Stimulated activated effector memory CD8-positive, alpha-beta T cell treated with anti-CD3 and anti-CD28 coated beads, Interleukin-12 subunit alpha, Interleukin-12 subunit beta, amount 100 ng/mL, for 72 hours (primary cell): ENCODE results near the gene HEATR5B.

Experiments
- ATAC-seq: fragments of 150-1000 bp; cut with Tn5 transposase; 2 replicates; pipeline ENCODE4 v1.10.0; 2021
- DNase-seq, 2 donors: peaks; one replicate each; pipeline ENCODE4 v3.0.0; 2021 to 2022; ENCODE audit warnings: low spot score in 2 of 2
- H3K27ac Mint-ChIP-seq: one replicate; pipeline ENCODE4 v1.8.0; 2022; ENCODE audit warnings: mild to moderate bottlenecking, mixed read lengths
- H3K36me3 Mint-ChIP-seq: one replicate; pipeline ENCODE4 v1.8.0; 2022; ENCODE audit warnings: mild to moderate bottlenecking, mixed read lengths
- H3K4me1 Mint-ChIP-seq: one replicate; pipeline ENCODE4 v1.8.0; 2022; ENCODE audit warnings: mixed read lengths
- H3K4me3 Mint-ChIP-seq: one replicate; pipeline ENCODE4 v1.8.0; 2022; ENCODE audit warnings: mild to moderate bottlenecking, mixed read lengths
- H3K9me3 Mint-ChIP-seq: one replicate; pipeline ENCODE4 v1.8.0; 2022; ENCODE audit warnings: mixed read lengths

The HEATR5B gene

DNA sequence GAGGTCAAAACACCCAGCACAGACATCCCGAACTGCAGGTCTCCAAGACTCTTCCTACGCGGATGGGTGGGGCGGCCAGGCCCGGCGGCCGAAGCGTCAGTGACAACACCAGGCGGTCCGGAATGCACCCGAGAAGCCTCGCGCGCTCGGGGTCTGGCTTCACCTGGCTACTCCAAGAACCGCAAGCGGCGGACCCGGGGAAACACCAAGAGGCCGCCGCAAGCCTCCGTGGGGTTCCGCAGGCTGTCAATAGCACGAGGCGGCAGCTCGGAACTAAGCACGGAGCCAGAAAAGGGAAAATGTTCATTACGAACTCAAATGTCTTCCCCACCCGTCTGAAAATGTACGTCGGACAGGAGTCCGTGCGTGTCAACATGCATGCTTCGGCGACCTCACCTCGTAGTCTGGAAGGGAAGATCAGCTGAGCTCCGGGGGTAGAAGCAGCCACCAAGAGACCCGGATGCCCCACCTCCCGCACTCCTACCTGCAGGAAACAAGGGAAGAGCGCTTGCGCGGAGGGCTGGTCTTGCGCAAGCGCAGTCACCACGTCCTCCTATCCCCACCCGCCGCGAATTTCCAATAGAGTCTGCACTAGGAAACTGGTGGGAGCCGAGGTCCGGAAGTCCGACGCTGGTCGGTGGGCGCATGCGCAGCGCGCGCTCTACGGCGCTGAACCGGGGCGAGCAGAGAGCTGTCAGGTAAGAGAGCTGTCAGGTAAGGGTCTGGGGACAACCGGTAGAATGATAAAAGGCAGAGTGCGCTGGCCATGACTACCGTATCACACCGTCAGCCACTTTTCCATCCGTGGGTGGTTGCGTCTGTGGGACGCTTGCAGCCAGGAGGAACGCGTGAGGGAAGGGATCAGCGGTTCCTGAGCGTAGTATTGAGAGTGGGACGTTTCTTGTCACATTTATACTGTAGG is at the start of gene HEATR5B, which contains the start of gene GPATCH11:
Gene HEATR5B, minus strand, starts transcription at position 500 of the 922 bp plus-strand sequence. CDS start 958 bp downstream, outside the sequence.
Gene GPATCH11, plus strand, starts transcription at position 646 of the 922 bp plus-strand sequence. CDS start 3,864 bp downstream, outside the sequence.
- Mint-ChIP-seq H3K36me3 (peaks cover 45% of the 10 kb centered on the region), H3K4me1 (peaks cover 45% of the 10 kb centered on the region), H3K9me3 (no peaks in the 10 kb centered on the region), H3K4me3 (no peak within 1 kb of the TSS), H3K27ac (no peak within 1 kb of the TSS)
- peak; percentile 84 to 97 for DNase-seq
- peak; percentile 90 for ATAC-seq

DNA sequence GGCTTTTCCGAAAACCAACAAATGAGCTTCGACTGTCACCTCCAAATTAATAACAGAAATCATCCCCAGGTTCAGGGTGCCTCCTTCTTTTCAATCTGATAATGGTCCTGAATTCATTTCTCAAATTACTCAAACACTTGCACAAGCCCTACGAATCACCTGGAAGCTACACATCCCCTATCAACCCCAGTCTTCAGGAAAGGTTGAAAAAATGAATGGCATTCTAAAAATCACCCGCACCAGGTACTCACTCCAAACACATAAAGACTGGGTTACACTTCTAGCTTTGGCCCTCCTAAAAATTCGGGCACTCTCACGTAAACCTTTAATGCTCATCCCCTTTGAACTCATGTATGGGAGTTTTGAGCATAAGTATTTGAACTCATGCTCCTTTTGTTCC is 48.7 kb upstream of the HEATR5B start:
- H3K4me1 Mint-ChIP-seq: peaks cover 6% of the 10 kb centered on the region
- no peak overlapping the region for H3K4me3 Mint-ChIP-seq
- DNase-seq: no peak
- peaks cover 23% of the 10 kb centered on the region for H3K36me3 Mint-ChIP-seq
- ATAC-seq: no peak
- no peak overlapping the region for H3K27ac Mint-ChIP-seq
- H3K9me3 Mint-ChIP-seq: no peaks in the 10 kb centered on the region

DNA sequence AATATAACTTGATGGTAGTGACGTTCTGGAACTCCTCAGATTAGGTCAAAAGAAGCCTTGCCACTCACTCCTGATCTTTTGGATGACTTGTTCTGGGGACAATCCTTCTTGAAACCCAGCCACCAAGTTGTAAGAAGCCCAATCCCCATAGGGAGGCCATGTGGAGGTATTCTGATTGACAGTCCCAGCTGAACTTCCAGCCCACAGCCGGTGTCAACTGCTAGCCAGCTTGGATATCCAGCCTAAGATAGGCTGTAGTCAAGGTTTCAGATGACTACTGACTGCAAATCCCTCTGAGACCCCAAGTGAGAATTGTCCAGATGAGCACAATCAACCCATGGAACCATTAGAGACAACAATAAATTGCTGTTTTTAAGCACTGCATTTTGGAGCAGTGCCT is 41.2 kb upstream of the HEATR5B start:
- H3K4me3 Mint-ChIP-seq: no peak overlapping the region
- no peaks in the 10 kb centered on the region for H3K9me3 Mint-ChIP-seq
- no peak overlapping the region for H3K27ac Mint-ChIP-seq
- H3K36me3 Mint-ChIP-seq: peaks cover 75% of the 10 kb centered on the region
- no peak for ATAC-seq
- no peak for DNase-seq
- peaks cover 11% of the 10 kb centered on the region for H3K4me1 Mint-ChIP-seq

DNA sequence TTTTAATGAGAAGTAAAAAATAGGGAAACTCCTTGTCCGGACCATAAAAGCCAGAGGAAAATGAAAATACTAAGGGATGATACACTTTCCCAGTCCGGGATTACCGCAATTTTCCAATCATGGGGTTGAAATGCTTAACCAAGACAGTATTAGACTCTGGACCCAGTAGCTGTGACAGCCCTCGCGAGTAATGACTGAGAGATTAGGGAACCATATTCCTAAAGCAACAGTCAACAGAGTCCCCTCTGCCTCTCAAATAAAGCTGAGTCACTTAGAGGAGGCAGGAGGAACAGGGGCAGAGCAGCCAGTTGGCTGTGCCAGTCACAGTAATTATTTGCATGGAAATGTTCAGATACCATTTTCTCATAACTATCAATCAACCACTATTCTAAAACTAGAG is 35.0 kb upstream of the HEATR5B start:
- no peaks in the 10 kb centered on the region for H3K4me1 Mint-ChIP-seq
- peaks cover 83% of the 10 kb centered on the region for H3K36me3 Mint-ChIP-seq
- H3K4me3 Mint-ChIP-seq: no peak overlapping the region
- DNase-seq: no peak
- H3K9me3 Mint-ChIP-seq: no peaks in the 10 kb centered on the region
- ATAC-seq: no peak
- H3K27ac Mint-ChIP-seq: no peak overlapping the region

DNA sequence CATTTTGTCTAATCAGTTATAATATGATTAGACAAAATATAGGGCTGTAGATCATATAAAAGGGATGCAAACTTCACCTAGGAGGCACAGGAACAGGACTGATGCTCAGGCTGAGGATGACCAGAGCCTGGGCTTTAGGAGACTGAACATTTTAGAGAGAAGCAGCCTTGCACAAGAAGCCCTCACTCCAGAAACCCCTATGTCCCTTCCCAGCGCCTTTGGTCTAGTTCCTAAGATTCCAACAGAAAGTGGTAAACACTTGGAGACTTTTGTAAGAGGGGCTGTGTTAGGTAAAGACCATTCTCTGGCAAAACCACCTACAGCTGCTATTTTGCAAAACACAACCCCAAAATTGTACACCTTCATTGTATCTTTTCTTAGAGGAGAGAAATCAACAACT is 33.4 kb upstream of the HEATR5B start:
- Mint-ChIP-seq H3K36me3 (peaks cover 83% of the 10 kb centered on the region), H3K27ac (peak overlapping the region; percentile 34)

DNA sequence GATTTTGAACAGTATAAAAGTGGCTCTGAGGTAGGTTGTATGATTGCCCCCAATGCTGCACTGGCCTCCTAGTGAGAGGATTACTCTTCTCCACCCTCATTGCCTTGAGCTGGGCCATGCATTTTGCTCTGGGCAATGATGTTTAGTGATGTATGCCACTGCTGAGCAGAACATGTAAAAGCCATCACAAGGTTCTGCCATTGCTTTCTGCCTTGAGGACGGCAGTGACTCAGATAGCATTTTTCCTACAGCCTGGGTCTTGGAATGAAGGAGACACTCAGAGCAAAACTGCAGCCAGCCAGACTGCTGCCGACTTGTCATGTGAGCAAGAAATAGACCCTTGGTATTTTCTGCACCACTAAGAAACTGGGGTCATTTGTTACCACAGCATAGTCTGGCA is 27.8 kb upstream of the HEATR5B start:
- DNase-seq (peak in 1 of 2 donors; percentile 23), ATAC-seq (no peak)
- Mint-ChIP-seq H3K4me3 (no peak overlapping the region), H3K36me3 (peaks cover 81% of the 10 kb centered on the region), H3K27ac (no peak overlapping the region), H3K4me1 (no peaks in the 10 kb centered on the region), H3K9me3 (no peaks in the 10 kb centered on the region)

More for the DNA sequence above, 33.4 kb upstream of the HEATR5B start:
- Mint-ChIP-seq H3K4me1 (no peaks in the 10 kb centered on the region), H3K4me3 (no peak overlapping the region), H3K9me3 (no peaks in the 10 kb centered on the region)
- DNase-seq (no peak), ATAC-seq (no peak)

DNA sequence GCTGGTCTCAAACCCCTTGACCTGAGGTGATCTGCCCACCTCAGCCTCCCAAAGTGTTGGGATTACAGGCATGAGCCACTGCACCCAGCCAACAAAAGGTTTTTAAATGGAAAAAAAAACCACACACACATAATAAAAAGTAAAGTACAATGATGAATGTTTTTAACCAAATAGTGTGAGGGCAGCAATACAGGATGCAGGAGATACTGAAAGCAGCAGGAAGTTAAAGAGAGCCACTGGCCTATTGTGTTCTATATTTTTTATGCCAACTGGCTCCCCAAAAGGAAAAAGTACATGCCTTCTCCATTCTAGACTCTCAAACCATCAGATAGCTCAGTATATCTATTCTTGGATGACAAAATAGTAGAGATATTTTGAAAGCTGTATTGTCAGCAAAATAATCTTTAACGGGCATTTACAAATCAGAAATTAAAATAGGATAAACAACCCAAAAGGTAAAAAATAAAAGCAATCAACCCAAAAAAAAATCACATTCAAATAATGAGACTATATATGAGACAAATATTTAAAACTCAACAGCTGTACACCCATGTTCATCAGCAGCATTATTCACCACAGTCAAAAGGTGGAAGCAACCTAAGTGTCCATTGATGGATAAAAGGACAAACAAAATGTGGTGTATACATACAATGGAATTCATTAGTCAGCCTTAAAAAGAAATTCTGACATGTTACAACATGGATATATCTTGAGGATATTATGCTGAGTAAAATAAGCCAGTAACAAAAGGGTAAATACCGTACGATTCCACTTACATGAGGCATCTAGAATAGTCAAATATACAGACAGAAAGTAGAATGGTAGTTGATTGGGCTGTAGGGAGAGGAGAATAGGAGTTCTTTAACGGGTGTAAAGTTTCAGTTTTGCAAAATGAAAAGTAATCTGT is 26.4 kb upstream of the HEATR5B start:
- peak overlapping the region; percentile 30 for H3K27ac Mint-ChIP-seq

DNA sequence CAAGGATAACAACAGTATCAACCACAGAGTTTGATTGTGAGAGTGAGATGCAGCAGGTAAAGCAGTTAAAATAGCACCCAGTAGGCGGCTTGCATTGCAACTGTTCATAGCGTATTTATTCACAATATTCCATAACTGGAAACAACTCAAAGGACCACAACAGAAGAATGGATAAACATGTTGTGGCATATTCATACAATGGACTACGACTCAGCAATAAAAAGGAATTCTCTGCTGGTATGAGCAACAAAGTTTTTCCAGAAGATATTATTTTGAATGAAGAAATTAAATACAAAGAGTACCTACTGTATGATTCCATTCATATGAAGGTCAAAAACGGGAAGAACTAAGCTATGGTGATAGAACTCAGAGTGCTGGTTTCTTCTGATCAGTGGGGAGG is 25.4 kb upstream of the HEATR5B start:
- Mint-ChIP-seq H3K36me3 (peaks cover 76% of the 10 kb centered on the region), H3K4me3 (no peak overlapping the region), H3K9me3 (no peaks in the 10 kb centered on the region), H3K27ac (no peak overlapping the region), H3K4me1 (no peaks in the 10 kb centered on the region)
- ATAC-seq (no peak), DNase-seq (no peak)

More for the DNA sequence above, 26.4 kb upstream of the HEATR5B start:
- no peaks in the 10 kb centered on the region for H3K9me3 Mint-ChIP-seq
- H3K36me3 Mint-ChIP-seq: peaks cover 79% of the 10 kb centered on the region
- no peak overlapping the region for H3K4me3 Mint-ChIP-seq
- H3K4me1 Mint-ChIP-seq: no peaks in the 10 kb centered on the region
- DNase-seq (no peak), ATAC-seq (no peak)

DNA sequence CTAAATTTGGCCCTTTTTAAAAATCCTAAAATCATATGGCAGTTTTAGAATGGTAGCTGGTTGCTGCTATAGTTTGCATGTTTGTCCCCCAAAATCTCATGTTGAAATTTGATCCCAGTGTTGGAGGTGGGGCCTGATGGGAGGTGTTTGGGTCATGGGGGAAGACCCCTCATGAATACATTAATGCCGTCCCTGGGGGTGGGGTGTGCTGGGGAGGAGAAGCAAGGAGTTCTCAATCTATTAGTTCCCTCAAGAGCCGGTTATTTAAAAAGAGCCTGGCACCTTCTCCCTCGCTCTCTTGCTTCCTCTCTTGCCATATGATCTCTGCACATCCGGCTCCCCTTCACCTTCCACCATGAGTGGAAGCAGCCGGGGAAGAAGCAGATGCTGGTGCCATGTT is 21.0 kb upstream of the HEATR5B start:
- ATAC-seq (no peak), DNase-seq (peak in 1 of 2 donors; percentile 23)
- Mint-ChIP-seq H3K4me3 (no peak overlapping the region), H3K4me1 (no peaks in the 10 kb centered on the region), H3K27ac (peak overlapping the region; percentile 78), H3K36me3 (peaks cover 66% of the 10 kb centered on the region), H3K9me3 (no peaks in the 10 kb centered on the region)

DNA sequence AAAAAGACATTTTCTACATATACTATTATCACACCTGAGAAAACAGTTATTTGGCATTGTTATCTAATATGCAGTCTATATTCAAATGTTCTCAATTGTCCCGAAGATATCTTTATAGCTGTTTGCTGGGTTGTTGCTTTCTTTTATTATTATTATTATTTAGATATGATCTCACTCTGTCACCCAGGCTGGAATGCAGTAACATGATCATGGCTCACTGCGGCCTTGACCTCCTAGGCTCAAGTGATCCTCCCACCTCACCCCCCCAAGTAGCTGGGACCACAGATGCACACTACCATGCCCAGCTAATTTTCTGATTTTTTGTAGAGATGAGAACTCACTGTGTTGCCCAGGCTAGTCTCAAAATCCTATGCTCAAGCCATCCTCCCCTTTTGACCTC is 20.0 kb upstream of the HEATR5B start:
- Mint-ChIP-seq H3K36me3 (peaks cover 61% of the 10 kb centered on the region), H3K4me1 (no peaks in the 10 kb centered on the region), H3K4me3 (no peak overlapping the region), H3K9me3 (no peaks in the 10 kb centered on the region), H3K27ac (peak overlapping the region; percentile 78)
- DNase-seq (no peak), ATAC-seq (no peak)

DNA sequence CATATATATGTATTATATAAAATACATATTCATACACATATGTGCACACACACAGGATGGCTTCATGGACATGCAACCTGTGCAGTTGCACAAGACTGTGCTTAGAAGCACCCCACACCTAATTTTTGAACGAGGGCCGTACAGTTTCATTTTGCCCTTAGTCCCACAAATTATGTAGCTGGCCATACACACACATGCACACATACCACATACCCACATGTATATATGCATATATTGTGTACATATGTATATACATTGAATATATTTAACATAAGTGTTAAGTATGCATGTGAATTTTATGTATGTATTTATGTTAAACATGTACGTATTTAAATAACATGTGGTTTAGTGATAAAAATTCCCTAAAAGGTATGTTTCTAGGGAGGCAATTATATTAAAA is 18.4 kb upstream of the HEATR5B start:
- no peak overlapping the region for H3K27ac Mint-ChIP-seq
- peaks cover 62% of the 10 kb centered on the region for H3K36me3 Mint-ChIP-seq
- no peak for ATAC-seq
- H3K9me3 Mint-ChIP-seq: no peaks in the 10 kb centered on the region
- no peak for DNase-seq
- H3K4me3 Mint-ChIP-seq: no peak overlapping the region
- no peaks in the 10 kb centered on the region for H3K4me1 Mint-ChIP-seq

DNA sequence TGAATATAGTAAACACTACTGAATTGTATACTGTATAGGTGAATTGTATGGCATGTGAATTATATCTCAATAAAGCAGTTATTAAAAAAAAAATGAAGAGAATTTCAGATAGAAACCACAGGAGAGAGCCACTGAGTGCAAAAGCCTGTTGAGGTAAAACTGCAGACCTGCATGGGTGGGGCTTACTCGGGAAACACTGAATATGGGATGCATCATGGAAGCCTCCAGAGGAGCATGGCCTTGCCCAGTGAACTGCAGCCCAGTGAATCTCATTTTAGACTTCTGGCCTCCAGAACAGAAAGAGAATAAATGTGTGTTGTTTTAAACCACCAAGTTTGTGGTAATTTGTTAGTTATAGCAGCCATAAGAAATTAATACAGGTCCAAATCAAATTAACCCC is 15.9 kb upstream of the HEATR5B start:
- no peak for ATAC-seq
- Mint-ChIP-seq H3K36me3 (peaks cover 69% of the 10 kb centered on the region), H3K9me3 (no peaks in the 10 kb centered on the region), H3K4me3 (no peak overlapping the region), H3K27ac (no peak overlapping the region), H3K4me1 (no peaks in the 10 kb centered on the region)
- DNase-seq: no peak

DNA sequence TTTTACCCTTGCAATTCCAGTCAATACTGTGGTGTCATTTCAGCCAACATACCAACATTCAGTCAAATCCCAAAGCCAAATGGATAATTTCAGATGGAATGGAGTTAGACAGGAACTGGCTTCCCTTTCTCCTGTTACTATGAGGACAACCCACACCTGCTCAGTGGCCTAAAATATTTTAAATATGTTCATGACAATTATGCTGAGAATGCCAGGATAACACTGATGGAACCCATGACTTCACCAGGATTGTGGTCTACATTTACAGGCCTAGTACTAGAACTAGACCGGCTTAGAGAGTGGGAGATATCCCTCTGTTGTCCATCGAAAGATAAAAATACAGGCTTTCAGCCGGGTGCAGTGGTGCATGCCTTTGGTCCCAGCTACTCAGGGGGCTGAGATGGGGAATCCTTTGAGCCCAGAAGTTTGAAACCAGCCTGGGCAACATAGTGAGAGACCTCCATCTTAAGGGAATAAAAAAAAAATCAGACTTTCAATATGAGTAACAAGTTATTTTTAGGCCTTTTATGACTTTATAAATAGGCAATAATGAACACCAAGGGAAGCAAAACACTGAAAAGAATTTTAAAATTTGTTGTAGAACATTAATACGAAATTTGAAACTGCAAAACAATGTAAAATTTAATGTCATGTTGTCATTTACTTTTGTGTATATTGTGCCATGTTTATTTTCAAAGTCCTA is 14.4 kb upstream of the HEATR5B start:
- Mint-ChIP-seq H3K4me3 (no peak overlapping the region), H3K4me1 (no peaks in the 10 kb centered on the region), H3K36me3 (peaks cover 79% of the 10 kb centered on the region), H3K9me3 (no peaks in the 10 kb centered on the region), H3K27ac (no peak overlapping the region)
- no peak for ATAC-seq
- DNase-seq: no peak

DNA sequence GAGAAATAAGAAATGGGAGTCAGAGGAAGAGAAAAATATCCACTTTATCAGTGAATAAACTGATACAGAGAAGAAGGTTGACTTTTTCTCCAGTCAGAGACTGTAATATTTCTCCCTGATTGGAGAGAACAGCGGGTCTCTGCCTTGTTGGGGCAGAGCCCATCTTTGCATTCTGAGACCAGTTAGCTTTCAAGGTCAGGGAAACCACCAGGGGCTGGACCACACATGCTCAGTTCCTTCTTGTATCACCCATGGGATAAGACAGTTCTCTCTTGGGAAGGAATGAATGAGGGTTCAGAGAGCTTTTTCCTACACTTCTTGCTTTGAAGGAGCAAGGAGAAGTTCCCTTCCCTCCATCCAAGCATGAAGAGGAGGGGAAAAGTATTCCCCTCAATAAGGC is 12.4 kb upstream of the HEATR5B start:
- H3K9me3 Mint-ChIP-seq: no peaks in the 10 kb centered on the region
- H3K4me3 Mint-ChIP-seq: no peak overlapping the region
- peaks cover 84% of the 10 kb centered on the region for H3K36me3 Mint-ChIP-seq
- ATAC-seq: no peak
- no peak overlapping the region for H3K27ac Mint-ChIP-seq
- H3K4me1 Mint-ChIP-seq: no peaks in the 10 kb centered on the region
- DNase-seq: no peak

DNA sequence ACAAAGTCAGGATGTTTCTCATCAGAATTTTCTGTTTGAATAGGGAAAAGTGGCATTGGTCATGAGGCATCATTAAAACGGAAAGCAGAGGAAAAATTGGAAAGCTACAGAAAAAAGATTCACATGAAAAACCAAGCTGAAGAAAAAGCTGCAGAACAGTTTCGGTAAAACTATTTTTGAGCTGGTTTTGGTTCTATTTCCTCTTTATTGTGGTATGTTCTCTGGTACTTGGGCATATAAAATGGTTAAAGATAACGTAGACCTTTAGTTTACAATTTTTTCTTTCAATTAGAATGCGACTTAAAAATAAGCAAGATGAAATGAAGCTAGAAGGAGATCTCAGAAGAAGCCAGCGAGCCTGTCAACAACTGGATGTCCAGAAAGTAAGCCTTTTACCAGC is 7.7 kb upstream of the HEATR5B start:
- ATAC-seq (no peak), DNase-seq (no peak)
- Mint-ChIP-seq H3K9me3 (no peaks in the 10 kb centered on the region), H3K36me3 (peaks cover 94% of the 10 kb centered on the region), H3K4me3 (no peak overlapping the region), H3K4me1 (peaks cover 7% of the 10 kb centered on the region), H3K27ac (no peak overlapping the region)
